ENCODE results near the gene ZBTB26. TPM values are rescaled to one million over a fixed set of nuclear protein-coding genes. Genes with fewer than 3 reads are reported as not detected.

ZBTB26 gene
- total RNA-seq, 1 donor from 2014 or later: 7.9 TPM

Other genes starting within 250 kb of the ZBTB26 start
- not detected in 2 replicates for gene OR1L4, start 207.5 kb downstream of the ZBTB26 start, total RNA-seq
- not detected in 2 replicates for gene OR1L6, start 189.2 kb downstream of the ZBTB26 start, total RNA-seq
- gene OR5C1, start 142.6 kb downstream of the ZBTB26 start, total RNA-seq: not detected in 2 replicates
- gene OR1K1, start 131.4 kb downstream of the ZBTB26 start, total RNA-seq: not detected in 2 replicates
- gene PDCL, start 102.9 kb downstream of the ZBTB26 start, total RNA-seq: 23.7 and 23.8 TPM in 2 replicates
- gene RC3H2, start 26.2 kb downstream of the ZBTB26 start, total RNA-seq: 52.6 and 54.5 TPM in 2 replicates
- 14.5 and 14.9 TPM in 2 replicates for gene ZBTB6, start 18.2 kb downstream of the ZBTB26 start, total RNA-seq
- gene RABGAP1, start 9.5 kb upstream of the ZBTB26 start, total RNA-seq: 33.9 and 38.1 TPM in 2 replicates
- gene GPR21, start 102.2 kb upstream of the ZBTB26 start, total RNA-seq: 0.32 TPM in 1 of 2 replicates, not detected in the other

Data from T-helper 1 cell treated with Interleukin-12 subunit alpha and Interleukin-12 subunit beta and Interleukin-4 antibody, amounts not matched to agents 30 ng/mL and 1 ng/mL, for 36 hours (primary cell).